ENCODE data around the gene DOCK4. TPM values are rescaled to one million over a fixed set of nuclear protein-coding genes. Genes with fewer than 3 reads are reported as not detected.

DOCK4 gene
- total and polyA plus RNA-seq, 2 of the 8 experiments (the other 6 are each of a cell fraction or from before 2014, with no cell fraction given): 5.1 to 23.6 TPM

GRCh38 chr7:111887734-111888133, 318.5 kb downstream of the DOCK4 start (continued):
- no peak for TF ChIP-seq ZNF274 (IDR thresholded peaks at IDR 0.05; ENCODE audit: borderline replicate concordance, extremely low read depth, low read length)
- no peak for TF ChIP-seq TEAD4 (IDR thresholded peaks at IDR 0.05; ENCODE audit: low read depth, low read length)
- TF ChIP-seq SIN3A (conservative IDR thresholded peaks at IDR 0.05 in 1 of 2, IDR thresholded peaks at IDR 0.05 in 1 of 2; ENCODE audit: low read depth in 1 of 2, low read length in 2 of 2): no peak
- TF ChIP-seq MAX (IDR thresholded peaks at IDR 0.05): no peak
- no peak for TF ChIP-seq MAFK (IDR thresholded peaks at IDR 0.05; ENCODE audit: low read depth, low read length)
- no peak for TF ChIP-seq EP300 (IDR thresholded peaks at IDR 0.05; ENCODE audit: borderline replicate concordance in 1 of 2, low read depth in 2 of 2, low read length in 2 of 2)
- no peak for TF ChIP-seq SUZ12 (IDR thresholded peaks at IDR 0.05; ENCODE audit: low read length)
- TF ChIP-seq JUND (IDR thresholded peaks at IDR 0.05; ENCODE audit: low read length): no peak

Data from H1 (cell line).